Loucy (cell line): ENCODE data around the gene PTGR2.
"Not testable (repeated sequence)": the region's sequence is repeated elsewhere in the genome, so short reads cannot be mapped to it uniquely, and the experiment has no call there.

Source experiments
- H2AFZ ChIP-seq: fragments of 200-600 bp; sonication (generic); 2 replicates; pipeline ENCODE4 v1.6.0; 2016; ENCODE audit warnings: antibody characterized with exemption, mild to moderate bottlenecking, low read length, moderate library complexity
- H3F3A ChIP-seq: fragments of 200-600 bp; 2 replicates; pipeline ENCODE4 v1.6.0; 2016; ENCODE audit warnings: antibody characterized with exemption, low read depth, mild to moderate bottlenecking
- H3K27me3 ChIP-seq: fragments of 200-600 bp; sonication (generic); 2 replicates; pipeline ENCODE4 v1.6.1; 2014; ENCODE audit warnings: low read length, mild to moderate bottlenecking; ENCODE audit not compliant: insufficient read depth, poor library complexity, severe bottlenecking
- H3K36me3 ChIP-seq: fragments of 200-600 bp; sonication (generic); 2 replicates; pipeline ENCODE4 v1.6.1; 2016; ENCODE audit warnings: low read length; ENCODE audit not compliant: insufficient read depth
- H3K4me1 ChIP-seq: fragments of 200-600 bp; sonication (generic); 2 replicates; pipeline ENCODE4 v1.5.1; 2014; ENCODE audit warnings: low read length, mild to moderate bottlenecking; ENCODE audit not compliant: insufficient read depth, poor library complexity, severe bottlenecking
- H3K4me2 ChIP-seq: fragments of 200-600 bp; sonication (generic); 2 replicates; pipeline ENCODE4 v1.6.0; 2014; ENCODE audit warnings: antibody characterized with exemption, low read length, low read depth, mild to moderate bottlenecking; ENCODE audit not compliant: poor library complexity, severe bottlenecking
- H3K4me3 ChIP-seq: fragments of 200-600 bp; sonication (generic); 2 replicates; pipeline ENCODE4 v1.5.1; 2014; ENCODE audit warnings: low read length, mild to moderate bottlenecking, mixed read lengths; ENCODE audit not compliant: poor library complexity, severe bottlenecking
- H3K79me2 ChIP-seq: fragments of 200-600 bp; sonication (generic); 2 replicates; pipeline ENCODE4 v1.6.1; 2014; ENCODE audit warnings: low read length; ENCODE audit not compliant: insufficient read depth
- H3K9ac ChIP-seq: fragments of 200-600 bp; sonication (generic); 2 replicates; pipeline ENCODE4 v1.6.0; 2014; ENCODE audit warnings: mild to moderate bottlenecking, low read depth, low read length, moderate library complexity; ENCODE audit not compliant: poor library complexity, severe bottlenecking
- H3K9me2 ChIP-seq: fragments of 200-600 bp; sonication (generic); replicated peaks from 2 replicates; pipeline ENCODE4 v1.6.1; 2016; ENCODE audit warnings: low read depth, low read length, mixed read lengths
- H3K9me3 ChIP-seq: fragments of 200-600 bp; sonication (generic); 2 replicates; pipeline ENCODE4 v1.6.1; 2014; ENCODE audit warnings: mild to moderate bottlenecking, antibody characterized with exemption, low read length, low read depth; ENCODE audit not compliant: insufficient read depth
- H4K20me1 ChIP-seq: fragments of 200-600 bp; sonication (generic); 2 replicates; pipeline ENCODE4 v1.6.0; 2014; ENCODE audit warnings: antibody characterized with exemption, low read length, mild to moderate bottlenecking; ENCODE audit not compliant: insufficient read depth, poor library complexity, severe bottlenecking
- EZH2phosphoT487 ChIP-seq: fragments of 200-600 bp; IDR thresholded peaks from 2 replicates; pipeline ENCODE4 v1.6.1; 2018; ENCODE audit warnings: antibody characterized with exemption, mild to moderate bottlenecking, moderate library complexity, borderline replicate concordance
- TF ChIP-seq, protein P1 (sequence below): fragments of 200-600 bp; sonication (generic); conservative IDR thresholded peaks from 2 replicates; pipeline ENCODE4 v1.5.1; 2014; ENCODE audit warnings: mild to moderate bottlenecking, antibody characterized with exemption, low read length

Gene PTGR2

GRCh38 chr14:73865534-73866113, 14.0 kb downstream of the PTGR2 start:
- H3K9me2 ChIP-seq: no peaks in the 10 kb centered on the region
- H3K4me1 ChIP-seq: no peaks in the 10 kb centered on the region
- no peaks in the 10 kb centered on the region for H3K36me3 ChIP-seq
- H3K9me3 ChIP-seq: no peaks in the 10 kb centered on the region
- H2AFZ ChIP-seq: no peak overlapping the region
- no peaks in the 10 kb centered on the region for H3F3A ChIP-seq
- no peak overlapping the region for H3K4me2 ChIP-seq
- H4K20me1 ChIP-seq: no peaks in the 10 kb centered on the region
- no peak overlapping the region for H3K9ac ChIP-seq
- no peak overlapping the region for H3K4me3 ChIP-seq
- no peaks in the 10 kb centered on the region for H3K79me2 ChIP-seq
- H3K27me3 ChIP-seq: no peaks in the 10 kb centered on the region
- TF ChIP-seq EZH2phosphoT487: no peak

GRCh38 chr14:73869754-73870153, 18.1 kb downstream of the PTGR2 start:
- H3K9ac ChIP-seq, H3K9me3 ChIP-seq, H3K9me2 ChIP-seq, H2AFZ ChIP-seq, H3K36me3 ChIP-seq, H3K79me2 ChIP-seq, H3K4me1 ChIP-seq, H3F3A ChIP-seq, H3K27me3 ChIP-seq, H3K4me3 ChIP-seq, H3K4me2 ChIP-seq, H4K20me1 ChIP-seq: not testable (repeated sequence)

GRCh38 chr14:73870525-73871235, 19.0 kb downstream of the PTGR2 start:
- Histone ChIP-seq H3K9me2 (no peaks in the 10 kb centered on the region), H3K4me3 (no peak overlapping the region), H3K9ac (no peak overlapping the region), H3K27me3 (no peaks in the 10 kb centered on the region), H4K20me1 (no peaks in the 10 kb centered on the region), H3K9me3 (no peaks in the 10 kb centered on the region), H3K4me2 (no peak overlapping the region), H3K4me1 (no peaks in the 10 kb centered on the region), H3K79me2 (no peaks in the 10 kb centered on the region), H2AFZ (no peak overlapping the region), H3F3A (no peaks in the 10 kb centered on the region), H3K36me3 (no peaks in the 10 kb centered on the region)
- TF ChIP-seq, protein P1, sequence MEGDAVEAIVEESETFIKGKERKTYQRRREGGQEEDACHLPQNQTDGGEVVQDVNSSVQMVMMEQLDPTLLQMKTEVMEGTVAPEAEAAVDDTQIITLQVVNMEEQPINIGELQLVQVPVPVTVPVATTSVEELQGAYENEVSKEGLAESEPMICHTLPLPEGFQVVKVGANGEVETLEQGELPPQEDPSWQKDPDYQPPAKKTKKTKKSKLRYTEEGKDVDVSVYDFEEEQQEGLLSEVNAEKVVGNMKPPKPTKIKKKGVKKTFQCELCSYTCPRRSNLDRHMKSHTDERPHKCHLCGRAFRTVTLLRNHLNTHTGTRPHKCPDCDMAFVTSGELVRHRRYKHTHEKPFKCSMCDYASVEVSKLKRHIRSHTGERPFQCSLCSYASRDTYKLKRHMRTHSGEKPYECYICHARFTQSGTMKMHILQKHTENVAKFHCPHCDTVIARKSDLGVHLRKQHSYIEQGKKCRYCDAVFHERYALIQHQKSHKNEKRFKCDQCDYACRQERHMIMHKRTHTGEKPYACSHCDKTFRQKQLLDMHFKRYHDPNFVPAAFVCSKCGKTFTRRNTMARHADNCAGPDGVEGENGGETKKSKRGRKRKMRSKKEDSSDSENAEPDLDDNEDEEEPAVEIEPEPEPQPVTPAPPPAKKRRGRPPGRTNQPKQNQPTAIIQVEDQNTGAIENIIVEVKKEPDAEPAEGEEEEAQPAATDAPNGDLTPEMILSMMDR: no peak
- no peak for TF ChIP-seq EZH2phosphoT487

DNA sequence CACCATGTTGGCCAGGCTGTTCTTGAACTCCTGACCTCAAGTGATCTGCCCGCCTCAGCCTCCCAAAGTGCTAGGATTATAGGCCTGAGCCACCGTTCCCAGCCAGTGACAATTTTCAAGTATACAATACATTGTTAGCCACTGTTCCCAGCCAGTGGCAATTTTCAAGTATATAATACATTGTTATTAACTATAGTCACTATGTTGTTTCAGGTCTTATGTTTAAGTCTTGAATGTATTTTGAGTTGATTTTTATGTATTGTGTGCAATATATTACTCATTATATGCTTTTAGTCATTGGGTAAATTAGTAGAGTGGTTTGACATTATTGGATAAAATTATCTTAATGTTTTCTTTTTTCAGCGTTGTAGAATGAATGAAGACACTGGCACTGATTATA, 22.0 kb downstream of the PTGR2 start:
- H3K27me3 ChIP-seq: no peaks in the 10 kb centered on the region
- no peak overlapping the region for H3K9ac ChIP-seq
- no peaks in the 10 kb centered on the region for H4K20me1 ChIP-seq
- no peak overlapping the region for H2AFZ ChIP-seq
- H3K79me2 ChIP-seq: no peaks in the 10 kb centered on the region
- no peaks in the 10 kb centered on the region for H3K9me3 ChIP-seq
- TF ChIP-seq EZH2phosphoT487: no peak
- TF ChIP-seq, protein P1: no peak
- no peaks in the 10 kb centered on the region for H3K9me2 ChIP-seq
- H3K4me2 ChIP-seq: no peak overlapping the region
- no peaks in the 10 kb centered on the region for H3F3A ChIP-seq
- H3K4me1 ChIP-seq: no peaks in the 10 kb centered on the region
- no peak overlapping the region for H3K4me3 ChIP-seq
- H3K36me3 ChIP-seq: no peaks in the 10 kb centered on the region
